H9 (cell line): ENCODE data around the gene BMPR1A. TPM values are rescaled to one million over a fixed set of nuclear protein-coding genes. Genes with fewer than 3 reads are reported as not detected.

ENCODE experiments used
- DNase-seq: peaks from one replicate; pipeline ENCODE4 v3.0.0-alpha.2; 2017
- H2AFZ ChIP-seq: one replicate; pipeline ENCODE4 v1.6.1; 2013; ENCODE audit warnings: mild to moderate bottlenecking, low read length, control low read depth, moderate library complexity
- H2AK5ac ChIP-seq: 2 replicates; pipeline ENCODE4 v1.6.1; 2013; ENCODE audit warnings: low read length, control low read depth, mixed read lengths; ENCODE audit not compliant: insufficient read length
- H2BK120ac ChIP-seq: one replicate; pipeline ENCODE4 v1.6.1; 2013; ENCODE audit warnings: low read depth, mild to moderate bottlenecking, low read length, control low read depth, inconsistent platforms; ENCODE audit not compliant: poor library complexity, severe bottlenecking
- H2BK12ac ChIP-seq: 2 replicates; pipeline ENCODE4 v1.6.1; 2013; ENCODE audit warnings: low read length, control low read depth, mixed read lengths, low read depth; ENCODE audit not compliant: insufficient read length
- H2BK15ac ChIP-seq: 2 replicates; pipeline ENCODE4 v1.6.1; 2013; ENCODE audit warnings: low read depth, low read length, control low read depth
- H2BK20ac ChIP-seq: one replicate; pipeline ENCODE4 v1.6.1; 2013; ENCODE audit warnings: low read depth, mild to moderate bottlenecking, low read length, control low read depth, inconsistent platforms; ENCODE audit not compliant: poor library complexity, severe bottlenecking
- H2BK5ac ChIP-seq: 2 replicates; pipeline ENCODE4 v1.6.1; 2013; ENCODE audit warnings: low read length, control low read depth, mixed read lengths; ENCODE audit not compliant: insufficient read length
- H3K14ac ChIP-seq: 2 replicates; pipeline ENCODE4 v1.6.1; 2013; ENCODE audit warnings: low read length, control low read depth; ENCODE audit not compliant: insufficient read depth
- H3K18ac ChIP-seq: 2 replicates; pipeline ENCODE4 v1.6.1; 2013; ENCODE audit warnings: low read depth, mild to moderate bottlenecking, mixed read lengths, low read length, control low read depth; ENCODE audit not compliant: insufficient read length
- H3K23ac ChIP-seq: 2 replicates; pipeline ENCODE4 v1.6.1; 2013; ENCODE audit warnings: low read length, control low read depth, mixed read lengths, low read depth; ENCODE audit not compliant: insufficient read length
- H3K23me2 ChIP-seq: 2 replicates; pipeline ENCODE4 v1.6.1; 2013; ENCODE audit warnings: low read depth, mild to moderate bottlenecking, mixed read lengths, low read length, control low read depth; ENCODE audit not compliant: insufficient read length, poor library complexity, severe bottlenecking
- H3K27ac ChIP-seq: 2 replicates; pipeline ENCODE4 v1.5.1; 2013; ENCODE audit warnings: low read length, control low read depth, mixed read lengths, low read depth; ENCODE audit not compliant: insufficient read length
- H3K27me3 ChIP-seq: 2 replicates; pipeline ENCODE4 v1.6.1; 2013; ENCODE audit warnings: low read length, control low read depth, inconsistent platforms; ENCODE audit not compliant: insufficient read depth
- H3K4ac ChIP-seq: 2 replicates; pipeline ENCODE4 v1.6.1; 2013; ENCODE audit warnings: low read depth, mild to moderate bottlenecking, control low read depth, inconsistent platforms, low read length, moderate library complexity
- H3K4me1 ChIP-seq: 2 replicates; pipeline ENCODE4 v1.6.1; 2013; ENCODE audit warnings: low read length, control low read depth, inconsistent platforms; ENCODE audit not compliant: insufficient read depth
- H3K4me2 ChIP-seq: 2 replicates; pipeline ENCODE4 v1.6.1; 2013; ENCODE audit warnings: low read length, control low read depth, mixed read lengths; ENCODE audit not compliant: insufficient read length, insufficient read depth
- H3K56ac ChIP-seq: 2 replicates; pipeline ENCODE4 v1.6.1; 2013; ENCODE audit warnings: low read depth, mild to moderate bottlenecking, mixed read lengths, low read length, control low read depth; ENCODE audit not compliant: insufficient read length
- H3K79me1 ChIP-seq: 2 replicates; pipeline ENCODE4 v1.6.1; 2013; ENCODE audit warnings: low read depth, mild to moderate bottlenecking, moderate library complexity, low read length, control low read depth, inconsistent platforms; ENCODE audit not compliant: insufficient read depth, poor library complexity, severe bottlenecking
- H3K79me2 ChIP-seq: 2 replicates; pipeline ENCODE4 v1.6.1; 2013; ENCODE audit warnings: low read length, control low read depth, inconsistent platforms; ENCODE audit not compliant: insufficient read depth
- H3K9ac ChIP-seq: 2 replicates; pipeline ENCODE4 v1.6.1; 2013; ENCODE audit warnings: low read length, control low read depth, mixed read lengths; ENCODE audit not compliant: insufficient read length; ENCODE audit errors: extremely low read depth
- H3K9me3 ChIP-seq: one replicate; pipeline ENCODE4 v1.6.1; 2013; ENCODE audit warnings: low read depth, low read length, inconsistent platforms; ENCODE audit not compliant: control insufficient read depth
- H3T11ph ChIP-seq: one replicate; pipeline ENCODE4 v1.6.1; 2013; ENCODE audit warnings: mild to moderate bottlenecking, low read length, control low read depth, inconsistent platforms
- H4K20me1 ChIP-seq: one replicate; pipeline ENCODE4 v1.6.1; 2013; ENCODE audit not compliant: control insufficient read depth, insufficient read length, insufficient read depth
- H4K5ac ChIP-seq: 2 replicates; pipeline ENCODE4 v1.6.1; 2013; ENCODE audit warnings: low read depth, mild to moderate bottlenecking, mixed read lengths, low read length, control low read depth; ENCODE audit not compliant: insufficient read length
- H4K8ac ChIP-seq: replicated peaks from 2 replicates; pipeline ENCODE4 v1.6.1; 2013; ENCODE audit warnings: low read length, control low read depth, mixed read lengths, low read depth; ENCODE audit not compliant: insufficient read length
- H4K91ac ChIP-seq: 2 replicates; pipeline ENCODE4 v1.6.1; 2013; ENCODE audit warnings: low read depth, mild to moderate bottlenecking, moderate library complexity, mixed read lengths, low read length, control low read depth; ENCODE audit not compliant: insufficient read length
- H3K27ac Mint-ChIP-seq, 3 experiments: 2 replicates in 2 of 3; 3 replicates in 1 of 3; pipeline ENCODE4 v1.8.0; 2020 to 2021; ENCODE audit warnings: mixed read lengths in 3 of 3, mild to moderate bottlenecking in 1 of 3, moderate library complexity in 1 of 3
- H3K27me3 Mint-ChIP-seq: 2 replicates; pipeline ENCODE4 v1.8.0; 2021; ENCODE audit warnings: low read depth, mild to moderate bottlenecking, moderate library complexity, mixed read lengths
- H3K36me3 Mint-ChIP-seq, 3 experiments: 2 replicates in 2 of 3; 3 replicates in 1 of 3; pipeline ENCODE4 v1.8.0; 2020 to 2021; ENCODE audit warnings: low read depth in 3 of 3, mixed read lengths in 3 of 3; ENCODE audit not compliant: insufficient read depth in 1 of 3
- H3K4me1 Mint-ChIP-seq, 2 experiments: 2 replicates each; pipeline ENCODE4 v1.8.0; 2020; ENCODE audit warnings: mixed read lengths in 2 of 2
- H3K4me3 Mint-ChIP-seq, 2 experiments: 2 replicates in 1 of 2; 3 replicates in 1 of 2; pipeline ENCODE4 v1.8.0; 2020 to 2021; ENCODE audit warnings: mild to moderate bottlenecking in 2 of 2, mixed read lengths in 2 of 2, moderate library complexity in 1 of 2
- H3K9me3 Mint-ChIP-seq, 2 experiments: 2 replicates in 1 of 2; 3 replicates in 1 of 2; pipeline ENCODE4 v1.8.0; 2020; ENCODE audit warnings: mild to moderate bottlenecking in 2 of 2, mixed read lengths in 2 of 2, moderate library complexity in 1 of 2
- CTCF ChIP-seq: fragments of 200-600 bp; sonication (generic); conservative IDR thresholded peaks from 3 replicates; pipeline ENCODE4 v1.8.0; 2021; ENCODE audit warnings: antibody characterized with exemption, mild to moderate bottlenecking
- WGBS: extraction: QIAGEN DNeasy Blood & Tissue Kit; methylation state at CpG from one replicate; pipeline ENCODE4 v1.1.7; 2013; ENCODE audit warnings: missing lambda C conversion rate, low lambda C conversion rate, mixed read lengths; ENCODE audit not compliant: insufficient read length; ENCODE audit errors: extremely low coverage; 5-methylcytosine and 5-hydroxymethylcytosine counted together
- total RNA-seq: library from RNA; stranded (reverse); gene quantifications from 2 replicates; pipeline ENCODE4 v1.2.1, GENCODE V29; 2021

BMPR1A gene
- total RNA-seq, 1 experiment from 2014 or later = 138 TPM

DNA sequence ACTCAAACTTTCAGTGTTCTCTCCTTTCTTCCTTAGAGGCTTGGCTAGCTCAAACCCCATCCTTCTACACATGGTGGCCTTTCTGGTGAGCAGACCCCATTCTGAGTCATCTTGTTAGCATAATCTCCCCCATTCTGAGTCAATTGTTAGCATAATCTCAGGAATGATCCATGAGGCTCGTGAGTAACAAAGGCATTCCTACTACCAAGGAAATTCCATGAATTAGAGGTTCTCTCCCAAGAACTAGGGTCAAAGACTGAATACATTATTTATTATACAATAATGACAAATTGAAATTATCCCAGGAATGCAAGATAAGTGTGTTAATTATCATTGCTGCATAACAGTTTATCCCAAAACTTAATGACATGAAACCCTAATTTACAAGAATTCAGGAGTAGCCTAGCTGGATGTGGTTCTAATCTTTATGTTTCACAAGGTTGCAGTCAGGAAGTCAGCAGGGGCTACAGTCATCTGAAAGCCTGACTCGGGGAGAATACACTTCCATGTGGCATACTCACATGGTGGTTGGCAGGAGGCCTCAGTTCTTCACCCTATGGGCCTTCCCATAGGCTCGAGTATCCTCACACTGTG is 100.8 kb downstream of the BMPR1A start:
- Histone ChIP-seq H3K79me1 (no peaks in the 10 kb centered on the region), H3K14ac (no peak overlapping the region), H3K23me2 (no peaks in the 10 kb centered on the region), H4K8ac (no peak overlapping the region), H4K5ac (no peak overlapping the region), H3T11ph (no peak overlapping the region), H2AK5ac (no peak overlapping the region), H3K79me2 (peaks cover 6% of the 10 kb centered on the region; the same call in 1 of the 2 replicates), H3K27ac (peak overlapping the region; percentile 69), H3K56ac (no peak overlapping the region), H3K9me3 (no peaks in the 10 kb centered on the region), H2AFZ (no peak overlapping the region), H3K4me2 (no peak overlapping the region), H4K91ac (no peak overlapping the region), H2BK20ac (no peak overlapping the region), H2BK120ac (no peak overlapping the region), H2BK15ac (no peak overlapping the region), H2BK12ac (no peak overlapping the region), H3K27me3 (no peaks in the 10 kb centered on the region), H3K4me1 (peaks cover 15% of the 10 kb centered on the region), H3K23ac (no peak overlapping the region), H3K9ac (no peak overlapping the region), H3K18ac (no peak overlapping the region), H2BK5ac (no peak overlapping the region), H3K4ac (no peak overlapping the region), H4K20me1 (no peaks in the 10 kb centered on the region)
- Mint-ChIP-seq H3K4me1 (peaks cover 71 to 78% of the 10 kb centered on the region in 2 experiments), H3K4me3 (peak overlapping the region in 1 of 2 experiments; percentile 8; a peak in 1 of 5 replicates), H3K27me3 (no peaks in the 10 kb centered on the region; the same call in 1 of the 2 replicates), H3K9me3 (no peaks in the 10 kb centered on the region; a peak in 1 of 5 replicates), H3K27ac (peak overlapping the region; percentile 97 to 98 (median 98)), H3K36me3 (peaks cover 13 to 31% (median 25%) of the 10 kb centered on the region in 3 experiments; a peak in 6 of 7 replicates)
- no CpG with 5 or more reads among the region's 3 CpGs for whole genome bisulfite sequencing
- peak; percentile 63 for DNase-seq
- no peak for TF ChIP-seq CTCF
